Trophoblast cell (in vitro differentiated cells and primary cell): ENCODE measurements around the gene PDE11A.

Source experiments
- DNase-seq, 2 donors: peaks; one replicate each; pipeline ENCODE4 v3.0.0-alpha.2; 2016
- H2AFZ ChIP-seq: 2 replicates; pipeline ENCODE4 v1.6.1; 2013; ENCODE audit warnings: low read length, moderate library complexity, mild to moderate bottlenecking; ENCODE audit not compliant: insufficient read depth, poor library complexity
- H2AK5ac ChIP-seq: 2 replicates; pipeline ENCODE4 v1.6.1; 2013; ENCODE audit warnings: mild to moderate bottlenecking, low read length
- H2BK120ac ChIP-seq: 2 replicates; pipeline ENCODE4 v1.6.1; 2013; ENCODE audit warnings: low read length, mild to moderate bottlenecking, moderate library complexity; ENCODE audit not compliant: insufficient read depth, poor library complexity
- H2BK12ac ChIP-seq: 2 replicates; pipeline ENCODE4 v1.6.1; 2013; ENCODE audit warnings: mild to moderate bottlenecking, low read length, moderate library complexity
- H2BK5ac ChIP-seq: 2 replicates; pipeline ENCODE4 v1.6.1; 2013; ENCODE audit warnings: low read length, low read depth, moderate library complexity, mild to moderate bottlenecking; ENCODE audit not compliant: poor library complexity
- H3K14ac ChIP-seq: 2 replicates; pipeline ENCODE4 v1.6.1; 2013; ENCODE audit warnings: mild to moderate bottlenecking, low read length
- H3K18ac ChIP-seq: 2 replicates; pipeline ENCODE4 v1.6.1; 2013; ENCODE audit warnings: mild to moderate bottlenecking, low read length
- H3K23ac ChIP-seq: 2 replicates; pipeline ENCODE4 v1.6.1; 2013; ENCODE audit warnings: low read length
- H3K27ac ChIP-seq: 2 replicates; pipeline ENCODE4 v1.5.1; 2013; ENCODE audit warnings: low read depth, mild to moderate bottlenecking, inconsistent platforms, low read length, moderate library complexity
- H3K27me3 ChIP-seq: 2 replicates; pipeline ENCODE4 v1.6.1; 2013; ENCODE audit warnings: inconsistent platforms, mild to moderate bottlenecking, low read length, moderate library complexity; ENCODE audit not compliant: insufficient read depth
- H3K36me3 ChIP-seq, 2 experiments: 1 replicate in 1 of 2; 2 replicates in 1 of 2; pipeline ENCODE4 v1.6.1; 2013; ENCODE audit warnings: low read length in 2 of 2, mild to moderate bottlenecking in 2 of 2, moderate library complexity in 1 of 2; ENCODE audit not compliant: insufficient read depth in 2 of 2, control insufficient read depth in 1 of 2
- H3K4ac ChIP-seq: 2 replicates; pipeline ENCODE4 v1.6.1; 2013; ENCODE audit warnings: low read depth, mild to moderate bottlenecking, low read length, moderate library complexity
- H3K4me1 ChIP-seq, 2 experiments: 1 replicate in 1 of 2; 2 replicates in 1 of 2; pipeline ENCODE4 v1.6.1; 2013; ENCODE audit warnings: low read length in 2 of 2, mild to moderate bottlenecking in 2 of 2, moderate library complexity in 1 of 2; ENCODE audit not compliant: insufficient read depth in 2 of 2, control insufficient read depth in 1 of 2
- H3K4me2 ChIP-seq: 2 replicates; pipeline ENCODE4 v1.6.1; 2013; ENCODE audit warnings: inconsistent platforms, mild to moderate bottlenecking, low read length, moderate library complexity
- H3K4me3 ChIP-seq: 2 replicates; pipeline ENCODE4 v1.5.1; 2013; ENCODE audit warnings: mild to moderate bottlenecking, low read depth, low read length, inconsistent platforms
- H3K79me1 ChIP-seq: one replicate; pipeline ENCODE4 v1.6.1; 2013; ENCODE audit warnings: low read length
- H3K79me2 ChIP-seq: 2 replicates; pipeline ENCODE4 v1.6.1; 2013; ENCODE audit warnings: low read length, mild to moderate bottlenecking; ENCODE audit not compliant: control insufficient read depth, insufficient read depth, poor library complexity
- H3K9ac ChIP-seq: 2 replicates; pipeline ENCODE4 v1.6.1; 2013; ENCODE audit warnings: mild to moderate bottlenecking, low read length
- H3K9me3 ChIP-seq: 2 replicates; pipeline ENCODE4 v1.6.1; 2013; ENCODE audit warnings: low read depth, mild to moderate bottlenecking, control low read depth, inconsistent platforms, low read length; ENCODE audit not compliant: insufficient read depth
- H4K12ac ChIP-seq: 2 replicates; pipeline ENCODE4 v1.6.1; 2013; ENCODE audit warnings: low read depth, mild to moderate bottlenecking, low read length, moderate library complexity
- H4K8ac ChIP-seq: 2 replicates; pipeline ENCODE4 v1.6.1; 2013; ENCODE audit warnings: low read depth, mild to moderate bottlenecking, low read length, moderate library complexity
- H4K91ac ChIP-seq: one replicate; pipeline ENCODE4 v1.6.1; 2013; ENCODE audit warnings: low read depth, mild to moderate bottlenecking, low read length, moderate library complexity
- WGBS: extraction: QIAGEN DNeasy Blood & Tissue Kit; methylation state at CpG from one replicate; pipeline ENCODE4 v1.1.7; 2013; ENCODE audit warnings: missing lambda C conversion rate; ENCODE audit not compliant: insufficient read length, insufficient coverage; ENCODE audit errors: extremely low coverage; 5-methylcytosine and 5-hydroxymethylcytosine counted together

PDE11A gene

GRCh38 chr2:177747384-177747783 lies 325.2 kb downstream of the PDE11A start:
- Histone ChIP-seq H3K18ac (no peak overlapping the region), H3K9ac (no peak overlapping the region), H2AFZ (no peak overlapping the region), H3K79me1 (no peaks in the 10 kb centered on the region), H3K9me3 (peaks cover 4% of the 10 kb centered on the region), H2BK12ac (no peak overlapping the region), H4K12ac (no peak overlapping the region), H3K14ac (no peak overlapping the region), H2BK5ac (no peak overlapping the region), H4K8ac (no peak overlapping the region), H3K79me2 (no peaks in the 10 kb centered on the region), H3K27ac (no peak overlapping the region), H4K91ac (no peak overlapping the region), H2BK120ac (no peak overlapping the region), H3K4me2 (no peak overlapping the region), H3K27me3 (no peaks in the 10 kb centered on the region), H3K36me3 (no peaks in the 10 kb centered on the region), H3K23ac (no peak overlapping the region), H2AK5ac (no peak overlapping the region), H3K4ac (no peak overlapping the region), H3K4me3 (no peak overlapping the region), H3K4me1 (no peaks in the 10 kb centered on the region)
- DNase-seq: no peak
- no CpG with 5 or more reads among the region's 4 CpGs for WGBS

DNA sequence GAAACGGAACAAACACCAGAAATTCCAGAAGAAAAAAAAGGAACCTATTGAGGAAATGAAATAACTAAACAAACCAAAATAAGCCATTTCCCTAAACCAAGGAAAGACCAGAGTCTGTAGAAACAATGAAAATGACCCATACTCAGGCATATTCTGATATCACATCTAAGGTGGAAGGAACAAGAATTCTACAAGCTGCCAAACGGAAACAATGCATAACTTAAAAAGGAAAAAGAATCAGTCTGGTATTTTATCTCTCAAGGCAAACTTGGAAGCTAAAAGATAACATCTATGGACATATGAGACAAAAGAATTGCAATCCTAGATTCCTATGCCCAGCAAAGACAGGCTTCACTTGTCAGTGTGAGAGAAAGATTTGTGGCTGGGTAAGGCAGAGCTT lies 326.2 kb downstream of the PDE11A start:
- WGBS: no CpG with 5 or more reads among the region's 2 CpGs
- Histone ChIP-seq H4K12ac (no peak overlapping the region), H2AK5ac (no peak overlapping the region), H3K9me3 (peaks cover 4% of the 10 kb centered on the region), H3K79me2 (no peaks in the 10 kb centered on the region), H2BK5ac (no peak overlapping the region), H3K79me1 (no peaks in the 10 kb centered on the region), H3K4me1 (no peaks in the 10 kb centered on the region), H2BK12ac (no peak overlapping the region), H4K8ac (no peak overlapping the region), H3K9ac (no peak overlapping the region), H3K18ac (no peak overlapping the region), H3K14ac (no peak overlapping the region), H2AFZ (no peak overlapping the region), H3K4me2 (no peak overlapping the region), H3K4me3 (no peak overlapping the region), H3K4ac (no peak overlapping the region), H4K91ac (no peak overlapping the region), H3K27ac (no peak overlapping the region), H3K36me3 (no peaks in the 10 kb centered on the region), H2BK120ac (no peak overlapping the region), H3K23ac (no peak overlapping the region), H3K27me3 (peaks cover 2% of the 10 kb centered on the region)
- peak in 1 of 2 donors; percentile 60 for DNase-seq

DNA sequence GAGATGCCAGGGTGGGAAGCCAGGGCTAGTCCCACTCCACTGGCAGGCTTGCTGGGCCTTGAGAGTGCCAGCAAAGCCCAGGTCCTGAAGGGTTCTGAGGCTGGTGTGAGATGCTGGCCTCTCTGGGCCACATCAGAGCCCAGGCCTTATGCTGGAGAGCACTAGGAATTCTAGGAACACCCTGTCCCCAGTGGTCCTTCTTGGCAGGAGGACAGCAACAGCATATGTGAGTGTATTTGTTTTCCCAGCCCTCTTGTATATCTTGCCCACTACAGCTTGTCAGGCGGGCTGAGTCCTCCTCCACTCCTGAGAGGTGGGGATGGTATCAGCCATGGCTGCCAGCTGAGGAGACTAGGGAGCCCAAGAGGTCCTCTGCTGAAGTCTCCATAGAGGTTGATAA lies 327.0 kb downstream of the PDE11A start:
- no peak overlapping the region for H2BK12ac ChIP-seq
- H3K4ac ChIP-seq: no peak overlapping the region
- H3K36me3 ChIP-seq: no peaks in the 10 kb centered on the region
- no CpG with 5 or more reads among the region's 1 CpG for WGBS
- H3K27me3 ChIP-seq: peaks cover 4% of the 10 kb centered on the region
- no peaks in the 10 kb centered on the region for H3K79me1 ChIP-seq
- H3K79me2 ChIP-seq: no peaks in the 10 kb centered on the region
- no peak overlapping the region for H4K91ac ChIP-seq
- no peak overlapping the region for H3K4me2 ChIP-seq
- peaks cover 4% of the 10 kb centered on the region for H3K9me3 ChIP-seq
- no peak overlapping the region for H2BK120ac ChIP-seq
- H2AK5ac ChIP-seq: no peak overlapping the region
- no peaks in the 10 kb centered on the region for H3K4me1 ChIP-seq
- H4K12ac ChIP-seq: no peak overlapping the region
- no peak overlapping the region for H3K23ac ChIP-seq
- H3K18ac ChIP-seq: no peak overlapping the region
- H3K4me3 ChIP-seq: no peak overlapping the region
- H4K8ac ChIP-seq: no peak overlapping the region
- no peak overlapping the region for H2BK5ac ChIP-seq
- H3K27ac ChIP-seq: no peak overlapping the region
- no peak for DNase-seq
- no peak overlapping the region for H3K14ac ChIP-seq
- no peak overlapping the region for H2AFZ ChIP-seq
- H3K9ac ChIP-seq: no peak overlapping the region

DNA sequence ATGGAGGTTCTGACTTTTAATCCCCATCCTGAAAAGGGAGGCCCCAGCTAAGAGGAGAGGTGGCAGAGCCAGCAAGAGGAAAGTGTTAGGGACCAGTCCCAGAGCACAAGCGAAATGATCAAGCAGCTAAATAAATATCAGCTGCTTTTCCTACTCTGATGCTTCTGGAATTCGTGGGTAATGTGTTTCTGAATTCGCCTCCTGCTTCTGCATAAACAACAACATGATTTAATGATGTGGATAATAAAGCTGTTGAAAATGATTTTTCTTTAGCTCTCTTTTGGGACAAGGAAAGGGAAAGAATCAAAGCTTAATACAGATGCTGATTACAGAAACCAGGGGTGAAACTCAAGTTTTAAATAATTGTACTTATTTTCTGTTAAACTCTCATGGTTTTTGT lies 329.7 kb downstream of the PDE11A start:
- Histone ChIP-seq H2BK12ac (no peak overlapping the region), H2BK120ac (no peak overlapping the region), H2AK5ac (no peak overlapping the region), H3K27ac (no peak overlapping the region), H3K4ac (no peak overlapping the region), H3K79me2 (no peaks in the 10 kb centered on the region), H3K79me1 (no peaks in the 10 kb centered on the region), H3K9ac (no peak overlapping the region), H3K4me2 (no peak overlapping the region), H3K23ac (no peak overlapping the region), H4K91ac (no peak overlapping the region), H4K12ac (no peak overlapping the region), H3K4me1 (no peaks in the 10 kb centered on the region), H3K14ac (no peak overlapping the region), H2AFZ (no peak overlapping the region), H3K9me3 (peaks cover 6% of the 10 kb centered on the region), H3K18ac (no peak overlapping the region), H2BK5ac (no peak overlapping the region), H4K8ac (no peak overlapping the region), H3K27me3 (peaks cover 4% of the 10 kb centered on the region), H3K36me3 (no peaks in the 10 kb centered on the region), H3K4me3 (no peak overlapping the region)
- DNase-seq: no peak
- no CpG with 5 or more reads among the region's 3 CpGs for WGBS
